ENCODE data around the gene MUC4.

MUC4 gene

DNA sequence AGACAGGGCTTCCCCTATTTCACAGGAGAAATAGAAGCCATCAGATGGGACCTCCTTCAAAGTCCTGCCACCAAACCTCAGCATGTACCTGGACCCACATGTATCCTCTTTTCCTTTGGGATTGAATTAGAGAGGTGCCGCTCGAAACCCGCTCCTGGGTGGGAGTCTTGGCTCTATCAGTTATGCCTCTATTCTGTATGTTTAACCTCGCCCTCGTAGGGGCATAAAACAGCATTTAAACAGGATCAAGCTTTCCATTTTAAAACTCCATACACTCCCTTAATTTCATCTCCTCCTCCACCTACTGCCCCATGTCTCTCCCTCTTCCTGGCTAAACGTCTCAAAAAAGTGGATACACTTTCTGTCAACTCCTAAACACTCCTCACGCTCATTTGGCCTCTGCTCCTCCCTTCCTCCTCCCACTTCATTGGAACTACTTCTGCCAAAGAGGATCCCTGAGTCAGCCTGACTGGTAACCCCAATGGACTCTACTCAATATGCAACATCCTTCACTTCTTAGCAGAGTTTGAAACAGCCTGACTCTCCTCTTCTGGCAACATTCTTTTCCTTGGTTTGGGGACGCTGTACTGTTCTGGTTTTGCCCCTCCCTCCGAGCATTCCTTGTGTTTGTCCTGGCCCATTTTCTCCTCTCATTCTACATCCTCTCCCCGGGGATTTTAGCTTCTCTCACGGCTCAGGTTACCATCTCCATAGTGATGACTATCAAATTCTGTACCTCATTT lies 114.0 kb downstream of the MUC4 start:
- no peak for DNase-seq

All from effector CD4-positive, alpha-beta T cell (primary cell).